Loucy (cell line): ENCODE results near the gene RRAD.

Experiments used
- H2AFZ ChIP-seq: fragments of 200-600 bp; sonication (generic); 2 replicates; pipeline ENCODE4 v1.6.0; 2016; ENCODE audit warnings: antibody characterized with exemption, mild to moderate bottlenecking, low read length, moderate library complexity
- H3F3A ChIP-seq: fragments of 200-600 bp; 2 replicates; pipeline ENCODE4 v1.6.0; 2016; ENCODE audit warnings: antibody characterized with exemption, low read depth, mild to moderate bottlenecking
- H3K27me3 ChIP-seq: fragments of 200-600 bp; sonication (generic); 2 replicates; pipeline ENCODE4 v1.6.1; 2014; ENCODE audit warnings: low read length, mild to moderate bottlenecking; ENCODE audit not compliant: insufficient read depth, poor library complexity, severe bottlenecking
- H3K36me3 ChIP-seq: fragments of 200-600 bp; sonication (generic); 2 replicates; pipeline ENCODE4 v1.6.1; 2016; ENCODE audit warnings: low read length; ENCODE audit not compliant: insufficient read depth
- H3K4me1 ChIP-seq: fragments of 200-600 bp; sonication (generic); 2 replicates; pipeline ENCODE4 v1.5.1; 2014; ENCODE audit warnings: low read length, mild to moderate bottlenecking; ENCODE audit not compliant: insufficient read depth, poor library complexity, severe bottlenecking
- H3K4me2 ChIP-seq: fragments of 200-600 bp; sonication (generic); 2 replicates; pipeline ENCODE4 v1.6.0; 2014; ENCODE audit warnings: antibody characterized with exemption, low read length, low read depth, mild to moderate bottlenecking; ENCODE audit not compliant: poor library complexity, severe bottlenecking
- H3K4me3 ChIP-seq: fragments of 200-600 bp; sonication (generic); 2 replicates; pipeline ENCODE4 v1.5.1; 2014; ENCODE audit warnings: low read length, mild to moderate bottlenecking, mixed read lengths; ENCODE audit not compliant: poor library complexity, severe bottlenecking
- H3K79me2 ChIP-seq: fragments of 200-600 bp; sonication (generic); 2 replicates; pipeline ENCODE4 v1.6.1; 2014; ENCODE audit warnings: low read length; ENCODE audit not compliant: insufficient read depth
- H3K9ac ChIP-seq: fragments of 200-600 bp; sonication (generic); 2 replicates; pipeline ENCODE4 v1.6.0; 2014; ENCODE audit warnings: mild to moderate bottlenecking, low read depth, low read length, moderate library complexity; ENCODE audit not compliant: poor library complexity, severe bottlenecking
- H3K9me2 ChIP-seq: fragments of 200-600 bp; sonication (generic); replicated peaks from 2 replicates; pipeline ENCODE4 v1.6.1; 2016; ENCODE audit warnings: low read depth, low read length, mixed read lengths
- H3K9me3 ChIP-seq: fragments of 200-600 bp; sonication (generic); 2 replicates; pipeline ENCODE4 v1.6.1; 2014; ENCODE audit warnings: mild to moderate bottlenecking, antibody characterized with exemption, low read length, low read depth; ENCODE audit not compliant: insufficient read depth
- H4K20me1 ChIP-seq: fragments of 200-600 bp; sonication (generic); 2 replicates; pipeline ENCODE4 v1.6.0; 2014; ENCODE audit warnings: antibody characterized with exemption, low read length, mild to moderate bottlenecking; ENCODE audit not compliant: insufficient read depth, poor library complexity, severe bottlenecking
- CTCF ChIP-seq: fragments of 200-600 bp; sonication (generic); conservative IDR thresholded peaks from 2 replicates; pipeline ENCODE4 v1.5.1; 2014; ENCODE audit warnings: mild to moderate bottlenecking, antibody characterized with exemption, low read length
- EZH2phosphoT487 ChIP-seq: fragments of 200-600 bp; IDR thresholded peaks from 2 replicates; pipeline ENCODE4 v1.6.1; 2018; ENCODE audit warnings: antibody characterized with exemption, mild to moderate bottlenecking, moderate library complexity, borderline replicate concordance

RRAD gene

DNA sequence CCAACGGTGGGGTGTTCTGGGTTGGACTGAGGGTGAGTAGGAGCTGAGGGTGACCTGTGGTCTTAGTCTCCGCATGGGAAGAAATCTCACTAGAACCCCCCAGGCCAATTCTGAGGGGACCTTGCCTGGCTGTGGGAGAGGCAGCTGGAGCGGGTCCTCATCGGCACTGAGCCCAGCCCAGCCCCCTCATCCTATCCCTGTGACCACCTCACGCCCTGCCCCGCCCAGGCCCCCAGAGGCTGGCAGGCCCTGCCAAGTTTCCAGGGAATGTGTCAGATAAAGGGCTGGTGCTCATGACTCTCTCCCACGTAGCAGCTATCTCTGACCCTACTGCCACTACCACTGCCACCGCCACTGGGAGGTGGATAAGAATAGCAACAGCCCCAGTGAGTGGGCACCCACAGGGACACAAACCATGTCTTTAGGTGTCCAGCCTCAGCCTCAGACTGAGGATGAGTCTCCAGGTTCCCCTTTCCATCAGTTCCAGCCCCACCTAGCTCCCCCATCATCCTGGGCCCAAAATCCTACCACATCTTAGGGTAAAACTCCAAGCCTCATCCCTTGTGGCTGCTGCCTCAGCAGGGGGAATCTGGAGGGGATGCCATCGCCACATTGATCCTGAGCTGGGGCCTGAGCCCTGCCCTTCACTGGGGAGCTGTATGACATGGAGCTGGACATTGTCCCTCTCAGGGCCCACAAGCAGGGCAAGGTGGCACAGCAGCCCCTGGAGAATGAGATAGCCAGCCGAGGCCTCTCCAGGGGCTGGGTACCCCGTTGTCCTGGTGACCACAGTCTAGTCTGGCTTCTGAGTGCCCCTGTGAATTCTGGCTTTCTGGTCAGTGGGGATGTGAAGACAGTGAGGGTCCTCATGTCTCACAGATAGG lies 21.5 kb downstream of the RRAD start:
- Histone ChIP-seq H3K4me1 (peaks cover 14% of the 10 kb centered on the region), H3K36me3 (no peaks in the 10 kb centered on the region), H4K20me1 (no peaks in the 10 kb centered on the region), H3K4me2 (no peak overlapping the region), H3K9me3 (no peaks in the 10 kb centered on the region), H2AFZ (no peak overlapping the region), H3K4me3 (no peak overlapping the region), H3K27me3 (no peaks in the 10 kb centered on the region), H3K9ac (no peak overlapping the region), H3F3A (no peaks in the 10 kb centered on the region), H3K79me2 (no peaks in the 10 kb centered on the region), H3K9me2 (no peaks in the 10 kb centered on the region)
- no peak for TF ChIP-seq EZH2phosphoT487

DNA sequence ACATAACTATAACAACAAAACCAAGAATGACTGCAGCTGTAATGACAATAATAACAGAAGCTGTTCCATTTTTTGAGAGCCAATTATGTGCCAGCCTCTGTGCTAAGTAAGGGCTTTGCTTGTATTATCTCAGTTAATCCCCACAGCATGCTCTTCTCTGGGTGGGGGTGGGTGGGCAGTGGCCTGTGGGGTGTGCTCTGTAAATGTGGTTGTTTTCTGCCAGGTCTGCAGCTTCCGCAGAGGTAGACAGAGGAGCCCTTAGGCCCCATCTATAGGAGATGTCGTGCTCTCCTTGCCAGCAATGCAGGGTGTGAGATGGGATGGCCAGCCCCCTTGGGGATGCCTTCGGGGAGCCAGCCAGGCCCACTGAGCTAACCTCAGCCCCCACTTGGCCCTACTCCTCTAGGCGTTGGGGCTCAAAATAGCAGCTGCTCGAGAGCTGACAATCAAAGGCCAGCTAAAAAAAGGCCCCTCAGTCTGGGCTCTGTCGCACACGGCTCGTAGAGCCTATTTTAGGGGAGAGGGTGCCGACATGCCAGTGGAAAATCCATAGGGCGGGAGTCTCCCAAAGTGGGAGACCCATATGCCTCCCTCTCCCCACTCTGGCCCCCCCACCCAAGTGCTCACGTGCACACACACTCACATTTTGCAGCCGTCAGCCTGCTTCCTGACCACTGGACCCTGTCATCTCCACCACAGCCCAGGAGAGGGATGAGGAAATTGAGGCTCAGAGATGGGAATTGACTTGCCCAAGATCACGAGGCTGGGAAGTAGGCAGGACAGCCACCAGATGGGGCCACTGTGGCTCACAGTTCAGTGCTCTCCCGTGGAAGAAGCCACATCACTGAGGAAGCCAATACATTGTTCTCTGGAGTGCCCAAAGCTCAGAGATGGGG lies 22.4 kb downstream of the RRAD start:
- no peaks in the 10 kb centered on the region for H3K27me3 ChIP-seq
- H3K9me3 ChIP-seq = no peaks in the 10 kb centered on the region
- H3K79me2 ChIP-seq = no peaks in the 10 kb centered on the region
- H2AFZ ChIP-seq = no peak overlapping the region
- no peaks in the 10 kb centered on the region for H4K20me1 ChIP-seq
- H3F3A ChIP-seq = no peaks in the 10 kb centered on the region
- TF ChIP-seq CTCF (no peak), EZH2phosphoT487 (no peak)
- no peak overlapping the region for H3K4me2 ChIP-seq
- no peaks in the 10 kb centered on the region for H3K9me2 ChIP-seq
- peaks cover 14% of the 10 kb centered on the region for H3K4me1 ChIP-seq
- no peak overlapping the region for H3K4me3 ChIP-seq
- no peaks in the 10 kb centered on the region for H3K36me3 ChIP-seq
- no peak overlapping the region for H3K9ac ChIP-seq

- H3K9ac ChIP-seq = no peak overlapping the region
- H4K20me1 ChIP-seq = no peaks in the 10 kb centered on the region
- no peaks in the 10 kb centered on the region for H3K36me3 ChIP-seq
- TF ChIP-seq CTCF = no peak
- TF ChIP-seq EZH2phosphoT487 = no peak
- H3K9me3 ChIP-seq = no peaks in the 10 kb centered on the region
- no peaks in the 10 kb centered on the region for H3K79me2 ChIP-seq
- no peak overlapping the region for H3K4me2 ChIP-seq
- H2AFZ ChIP-seq = no peak overlapping the region
- no peak overlapping the region for H3K4me3 ChIP-seq
- H3K4me1 ChIP-seq = peaks cover 14% of the 10 kb centered on the region
- H3K27me3 ChIP-seq = no peaks in the 10 kb centered on the region
- no peaks in the 10 kb centered on the region for H3K9me2 ChIP-seq
- H3F3A ChIP-seq = no peaks in the 10 kb centered on the region
These were observed 23.7 kb downstream of the RRAD start for GRCh38 chr16:66901626-66902025.
